NCI-H524 treated with DMSO at 0.1 percent for 48 hours (cell line): ENCODE data around the gene ATP6V1G2.
"Not testable (repeated sequence)": the region's sequence is repeated elsewhere in the genome, so short reads cannot be mapped to it uniquely, and the experiment has no call there.

Experiments used
- DNase-seq: peaks from one replicate; lab custom pipeline; 2025; lab: John Stamatoyannopoulos, UW

Gene ATP6V1G2

GRCh38 chr6:31546339-31546957, at the start of gene ATP6V1G2:
Gene ATP6V1G2 (minus strand): TSS chr6:31546608. CDS start chr6:31546559, 49 bp downstream.
- peak; percentile 73 for DNase-seq

DNA sequence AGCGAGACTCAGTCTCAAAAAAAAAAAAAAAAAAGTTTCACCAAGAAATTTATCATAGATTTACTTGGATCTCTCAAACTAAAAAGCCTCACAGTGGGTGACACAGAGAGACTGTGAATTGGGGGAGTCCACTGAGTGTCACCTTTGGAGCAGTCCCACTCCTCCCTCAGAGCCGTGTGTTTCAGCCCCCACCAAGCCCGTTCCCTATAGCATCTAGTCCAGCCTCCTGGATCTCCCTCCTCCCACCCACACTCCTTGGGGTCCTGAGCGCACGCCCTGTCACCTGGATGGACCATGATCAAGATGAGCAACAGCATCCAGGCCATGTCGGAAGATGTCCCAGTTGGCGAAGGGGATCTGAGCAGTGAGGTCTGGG, 46.0 kb upstream of the ATP6V1G2 start:
- DNase-seq, result no peak

- DNase-seq, result not testable (repeated sequence)
Observed at GRCh38 chr6:31590691-31591090, 44.3 kb upstream of the ATP6V1G2 start.

DNA sequence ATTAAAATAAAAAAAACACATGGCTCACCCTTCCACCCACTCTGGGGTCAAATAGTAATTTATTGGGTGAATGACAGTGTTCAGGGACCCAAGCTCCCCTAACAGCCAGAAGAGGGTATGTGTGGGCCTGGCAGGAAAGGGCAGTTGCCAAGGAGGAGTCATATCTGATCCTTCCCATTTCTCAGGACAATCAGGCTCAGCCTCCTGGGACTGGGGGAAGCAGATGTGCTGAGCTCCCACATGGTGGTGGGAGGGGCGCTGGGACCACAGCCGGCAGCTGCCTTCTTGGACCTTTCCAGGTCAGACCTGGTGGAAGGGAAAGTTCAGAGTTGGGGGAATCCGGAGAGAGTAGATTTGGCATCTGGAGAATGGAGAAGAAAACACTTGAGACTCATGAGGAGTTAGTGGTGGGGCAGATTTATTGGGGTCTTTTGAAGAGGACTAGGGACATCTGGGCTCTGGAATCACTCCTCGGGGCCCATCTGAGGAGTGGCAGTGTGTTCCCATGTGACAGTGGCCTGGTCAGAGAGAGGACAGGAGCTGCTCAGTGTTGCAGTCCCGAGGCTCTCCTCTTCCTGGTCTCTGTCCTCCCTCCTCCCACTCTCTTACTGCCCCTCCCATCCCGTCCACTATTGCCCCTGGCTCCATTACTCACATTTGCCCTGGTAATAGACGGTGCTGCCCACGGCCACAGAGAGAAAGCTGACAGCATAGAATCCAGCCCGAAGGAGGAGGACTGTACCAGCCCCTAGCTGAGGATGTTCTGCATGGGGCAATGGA, 42.7 kb upstream of the ATP6V1G2 start:
- no peak for DNase-seq

GRCh38 chr6:31587791-31588777, 41.7 kb upstream of the ATP6V1G2 start:
- no peak for DNase-seq

DNA sequence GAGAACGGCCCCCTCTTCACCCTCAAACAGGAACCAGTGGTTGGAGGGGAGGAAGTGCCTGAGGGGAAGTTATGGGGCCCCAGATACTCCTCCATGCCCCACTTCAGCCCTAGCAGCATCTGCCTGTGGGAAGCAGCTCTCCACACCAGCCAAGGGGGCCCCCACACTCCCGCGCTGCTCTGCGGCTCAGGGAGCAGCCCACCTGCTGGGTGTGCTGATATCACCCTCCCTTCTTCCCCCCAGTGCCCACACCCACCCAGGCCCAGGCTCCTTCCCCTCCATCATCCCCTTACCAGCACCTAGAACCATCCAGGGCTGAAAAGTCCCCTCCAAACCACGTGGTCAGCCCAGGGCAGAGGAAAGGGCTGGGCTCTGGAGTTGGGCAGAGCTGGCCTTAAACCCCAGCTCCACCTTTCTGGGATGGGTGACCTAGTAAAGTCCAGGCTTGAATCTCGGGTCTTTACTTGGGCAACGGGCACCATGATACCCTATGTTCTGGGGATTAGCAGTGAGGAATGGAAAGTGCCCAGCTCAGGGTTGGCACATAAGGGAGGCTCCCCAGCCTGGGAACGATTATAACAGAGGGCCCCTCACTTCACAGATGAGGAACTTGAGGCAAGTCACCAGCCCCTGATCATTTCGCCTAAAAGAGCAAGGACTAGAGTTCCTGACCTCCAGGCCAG, 40.3 kb upstream of the ATP6V1G2 start:
- DNase-seq, result no peak

DNA sequence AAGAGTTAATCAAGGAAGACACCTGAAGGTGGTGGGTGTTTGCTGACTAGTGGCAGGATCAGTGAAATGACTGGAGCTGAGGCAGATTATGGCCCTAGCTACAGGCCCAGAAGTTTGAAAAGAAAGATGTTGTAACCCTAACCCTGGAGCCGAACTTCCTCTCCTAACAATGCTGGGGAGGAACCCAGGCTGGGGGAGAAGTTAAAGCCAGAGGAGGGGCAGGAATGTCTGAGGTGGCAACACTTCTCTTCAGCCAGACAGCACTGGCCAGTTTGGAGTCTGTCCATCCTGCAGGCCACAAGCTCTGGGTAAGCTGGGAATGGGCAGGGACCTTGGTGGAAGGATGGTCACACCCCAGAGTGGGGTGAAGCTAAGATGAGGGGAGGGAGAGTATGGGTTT, 39.6 kb upstream of the ATP6V1G2 start, which contains the start of gene LST1:
Gene LST1 (plus strand): TSS at position 270 of the 400 bp plus-strand sequence. CDS start 1,023 bp downstream, outside the sequence.
- DNase-seq, result no peak

DNA sequence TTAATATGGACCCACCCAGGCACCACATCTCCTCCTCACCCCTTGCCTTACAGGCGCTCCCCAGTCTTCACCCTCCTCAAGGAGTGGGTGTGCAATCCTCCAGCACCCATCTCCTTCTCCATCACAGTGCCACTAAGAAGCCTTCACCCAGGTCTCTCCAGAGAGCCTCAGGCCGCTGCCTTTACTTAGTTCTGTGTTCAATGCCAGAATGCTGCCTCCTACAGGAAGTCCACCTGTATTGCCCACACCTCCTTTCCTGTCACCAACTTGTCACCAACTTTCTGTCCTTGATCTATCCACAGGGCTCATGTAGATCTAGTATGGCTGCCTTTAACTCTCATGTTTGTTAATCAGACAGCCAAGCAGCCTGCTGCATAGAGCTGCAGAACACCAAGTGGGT, 39.1 kb upstream of the ATP6V1G2 start:
- DNase-seq, result no peak

GRCh38 chr6:31582230-31582643, 35.8 kb upstream of the ATP6V1G2 start, which contains the start of gene LTB:
Gene LTB (minus strand): TSS chr6:31582424. CDS start chr6:31582417, 7 bp downstream.
- no peak for DNase-seq

GRCh38 chr6:31581434-31582229, 35.2 kb upstream of the ATP6V1G2 start:
- no peak for DNase-seq

GRCh38 chr6:31580807-31581433, 34.5 kb upstream of the ATP6V1G2 start:
- no peak for DNase-seq

DNA sequence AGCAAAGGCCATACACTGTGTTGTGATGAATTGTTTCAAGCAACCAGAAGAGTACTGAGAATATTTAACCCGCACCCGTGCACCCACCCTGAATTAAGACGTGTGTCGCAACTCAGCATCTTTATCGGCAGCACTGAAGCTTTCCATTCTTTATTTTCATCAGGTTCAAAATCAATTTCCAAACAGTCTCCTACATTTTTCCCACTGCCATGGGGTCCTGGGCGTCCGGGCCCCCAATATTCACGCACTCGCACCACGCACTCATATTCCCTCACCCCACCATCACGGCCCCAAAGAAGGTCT, 34.0 kb upstream of the ATP6V1G2 start:
- no peak for DNase-seq

DNA sequence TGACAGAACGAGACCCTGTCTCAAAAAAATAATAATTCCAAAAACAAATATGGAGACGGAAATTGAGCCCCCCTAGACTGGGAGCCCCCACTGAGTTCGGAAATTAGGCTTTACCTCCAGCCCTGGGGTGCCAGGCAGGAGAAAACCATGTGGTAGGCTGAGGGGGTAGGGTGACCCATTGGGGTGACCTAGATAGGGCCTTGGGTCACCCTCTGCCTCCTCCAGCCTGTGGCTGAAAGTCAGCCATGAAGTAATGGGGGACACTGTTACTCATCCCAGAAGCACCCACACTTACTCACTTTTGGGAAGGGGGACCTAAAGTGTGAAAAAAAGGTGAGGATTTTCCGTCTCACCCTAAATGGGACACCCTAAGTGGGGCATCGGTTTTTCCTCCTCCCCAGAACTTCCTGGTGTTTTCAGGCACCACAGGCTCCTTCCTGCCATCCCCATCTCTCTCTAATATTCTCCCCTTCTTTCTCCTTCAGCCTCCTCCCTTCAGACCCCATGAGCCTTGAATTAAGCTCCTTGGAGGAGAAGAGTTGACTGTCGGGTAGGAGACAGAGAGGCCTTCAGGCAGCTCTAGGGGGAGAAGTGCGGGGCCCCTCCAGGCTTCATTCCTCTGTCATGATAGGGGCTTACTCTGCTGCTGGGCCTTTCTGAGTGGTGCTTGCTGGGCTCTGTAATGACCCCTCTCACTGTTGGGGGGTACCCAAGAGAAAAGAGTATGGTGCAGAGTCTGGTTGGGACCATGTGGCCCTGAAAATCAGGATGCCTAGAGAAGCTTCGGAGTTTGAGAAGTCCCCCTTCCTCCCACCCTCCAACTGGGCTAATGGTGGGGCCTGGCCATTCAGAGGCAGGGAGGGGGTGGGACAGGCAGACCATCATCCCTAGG, 33.4 kb upstream of the ATP6V1G2 start:
- no peak for DNase-seq

GRCh38 chr6:31579119-31579505, 32.7 kb upstream of the ATP6V1G2 start:
- no peak for DNase-seq

- DNase-seq, result no peak
Observed at GRCh38 chr6:31578184-31579118, 32.0 kb upstream of the ATP6V1G2 start.

- no peak for DNase-seq
Observed at GRCh38 chr6:31577579-31577966, 31.2 kb upstream of the ATP6V1G2 start.

DNA sequence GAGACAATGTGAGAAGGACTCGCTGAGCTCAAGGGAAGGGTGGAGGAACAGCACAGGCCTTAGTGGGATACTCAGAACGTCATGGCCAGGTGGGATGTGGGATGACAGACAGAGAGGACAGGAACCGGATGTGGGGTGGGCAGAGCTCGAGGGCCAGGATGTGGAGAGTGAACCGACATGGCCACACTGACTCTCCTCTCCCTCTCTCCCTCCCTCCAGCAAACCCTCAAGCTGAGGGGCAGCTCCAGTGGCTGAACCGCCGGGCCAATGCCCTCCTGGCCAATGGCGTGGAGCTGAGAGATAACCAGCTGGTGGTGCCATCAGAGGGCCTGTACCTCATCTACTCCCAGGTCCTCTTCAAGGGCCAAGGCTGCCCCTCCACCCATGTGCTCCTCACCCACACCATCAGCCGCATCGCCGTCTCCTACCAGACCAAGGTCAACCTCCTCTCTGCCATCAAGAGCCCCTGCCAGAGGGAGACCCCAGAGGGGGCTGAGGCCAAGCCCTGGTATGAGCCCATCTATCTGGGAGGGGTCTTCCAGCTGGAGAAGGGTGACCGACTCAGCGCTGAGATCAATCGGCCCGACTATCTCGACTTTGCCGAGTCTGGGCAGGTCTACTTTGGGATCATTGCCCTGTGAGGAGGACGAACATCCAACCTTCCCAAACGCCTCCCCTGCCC, 30.6 kb upstream of the ATP6V1G2 start:
- no peak for DNase-seq
